ENCODE results near the gene FABP3.

DNA sequence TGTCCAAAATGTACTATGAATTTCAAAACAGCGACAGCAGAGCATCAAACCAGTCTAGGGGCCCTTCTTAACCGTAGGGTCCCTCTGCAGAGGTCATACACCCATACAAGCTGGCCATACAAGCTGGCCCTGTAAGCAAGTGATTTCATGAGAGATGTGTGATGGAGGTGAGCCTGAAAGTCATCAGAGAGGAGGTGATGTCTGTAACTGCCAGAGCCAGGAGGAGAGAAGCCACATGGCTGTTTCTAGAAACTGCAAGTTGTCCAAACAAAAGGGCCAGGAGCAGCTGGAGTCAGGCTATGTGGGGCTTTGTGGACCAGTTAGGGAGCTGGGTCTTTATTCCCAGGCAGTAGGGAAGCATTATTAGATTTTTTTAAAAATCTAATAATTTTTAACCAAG, 25.4 kb upstream of the FABP3 start:
- TF ChIP-seq, protein P1, sequence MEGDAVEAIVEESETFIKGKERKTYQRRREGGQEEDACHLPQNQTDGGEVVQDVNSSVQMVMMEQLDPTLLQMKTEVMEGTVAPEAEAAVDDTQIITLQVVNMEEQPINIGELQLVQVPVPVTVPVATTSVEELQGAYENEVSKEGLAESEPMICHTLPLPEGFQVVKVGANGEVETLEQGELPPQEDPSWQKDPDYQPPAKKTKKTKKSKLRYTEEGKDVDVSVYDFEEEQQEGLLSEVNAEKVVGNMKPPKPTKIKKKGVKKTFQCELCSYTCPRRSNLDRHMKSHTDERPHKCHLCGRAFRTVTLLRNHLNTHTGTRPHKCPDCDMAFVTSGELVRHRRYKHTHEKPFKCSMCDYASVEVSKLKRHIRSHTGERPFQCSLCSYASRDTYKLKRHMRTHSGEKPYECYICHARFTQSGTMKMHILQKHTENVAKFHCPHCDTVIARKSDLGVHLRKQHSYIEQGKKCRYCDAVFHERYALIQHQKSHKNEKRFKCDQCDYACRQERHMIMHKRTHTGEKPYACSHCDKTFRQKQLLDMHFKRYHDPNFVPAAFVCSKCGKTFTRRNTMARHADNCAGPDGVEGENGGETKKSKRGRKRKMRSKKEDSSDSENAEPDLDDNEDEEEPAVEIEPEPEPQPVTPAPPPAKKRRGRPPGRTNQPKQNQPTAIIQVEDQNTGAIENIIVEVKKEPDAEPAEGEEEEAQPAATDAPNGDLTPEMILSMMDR (IDR thresholded peaks at IDR 0.05): no peak
- TF ChIP-seq POLR2A (IDR thresholded peaks at IDR 0.05): no peak

Data from uterus (tissue), 2 donors.